Small intestine (tissue), 7 donors: Measurements from ENCODE around the gene LILRB3. TPM values are rescaled to one million over a fixed set of nuclear protein-coding genes. Genes with fewer than 3 reads are reported as not detected.
A peak's percentile ranks its signal among the peaks of the same experiment; 100 is the strongest.
"Not testable (repeated sequence)": the region's sequence is repeated elsewhere in the genome, so short reads cannot be mapped to it uniquely, and the experiment has no call there.

Experiments used
- DNase-seq, 2 donors: peaks; one replicate each; pipeline versions ENCODE4 v3.0.0 to v3.0.0-alpha.2; 2013
- FAIRE-seq: peaks from 2 replicates; lab custom pipeline; 2012; peaks lifted over from hg19 to GRCh38; lab: Jason Lieb, UNC
- H3K27ac ChIP-seq, 3 donors: one replicate each; pipeline ENCODE4 v1.5.1; 2013; ENCODE audit warnings: low read length in 2 of 3, mild to moderate bottlenecking in 2 of 3, control low read depth in 1 of 3, inconsistent platforms in 1 of 3, low read depth in 1 of 3, moderate library complexity in 1 of 3
- H3K27me3 ChIP-seq, 3 donors: one replicate each; pipeline ENCODE4 v1.6.1; 2013; ENCODE audit warnings: low read length in 3 of 3, inconsistent platforms in 1 of 3; ENCODE audit not compliant: control insufficient read depth in 3 of 3, insufficient read depth in 3 of 3
- H3K36me3 ChIP-seq, 3 donors: one replicate each; pipeline ENCODE4 v1.6.1; 2013; ENCODE audit warnings: low read length in 3 of 3, inconsistent platforms in 1 of 3, low read depth in 1 of 3, mild to moderate bottlenecking in 1 of 3, moderate library complexity in 1 of 3; ENCODE audit not compliant: control insufficient read depth in 3 of 3, insufficient read depth in 2 of 3
- H3K4me1 ChIP-seq, 3 donors: one replicate each; pipeline ENCODE4 v1.6.1; 2013; ENCODE audit warnings: low read length in 2 of 3, inconsistent platforms in 1 of 3, low read depth in 1 of 3, mild to moderate bottlenecking in 1 of 3, moderate library complexity in 1 of 3; ENCODE audit not compliant: control insufficient read depth in 3 of 3, insufficient read depth in 2 of 3
- H3K4me3 ChIP-seq, 3 donors: one replicate each; pipeline ENCODE4 v1.5.1; 2013; ENCODE audit warnings: low read length in 3 of 3, control low read depth in 1 of 3, inconsistent platforms in 1 of 3, low read depth in 1 of 3, mild to moderate bottlenecking in 1 of 3, moderate library complexity in 1 of 3
- H3K9me3 ChIP-seq, 2 donors: one replicate each; pipeline ENCODE4 v1.6.1; 2013; ENCODE audit warnings: low read depth in 1 of 2, low read length in 1 of 2; ENCODE audit not compliant: control insufficient read depth in 2 of 2, insufficient read depth in 1 of 2
- WGBS, 3 donors: extraction: QIAGEN DNeasy Blood & Tissue Kit; methylation state at CpG; one replicate each; pipeline ENCODE4 v1.1.7; 2013; 5-methylcytosine and 5-hydroxymethylcytosine counted together
- polyA plus RNA-seq, 4 donors: library from polyadenylated mRNA; stranded (reverse) in 3 of 4; unstranded in 1 of 4; fragments of 200-250 nt in 3 of 4; fragments of 120-200 nt in 1 of 4; gene quantifications; one replicate each; pipeline versions ENCODE4 v1.2.1 to v1.2.3, GENCODE V29; 2013
- donor health status: healthy with polysubstance abuse.
- donor health status: control.
- donor health status: control.
- donor health status: Bipolar disorder and iron deficiency.
- donor health status: healthy.

Gene LILRB3
- polyA plus RNA-seq, 4 donors = 0.45 to 3.6 (median 1.4) TPM

- FAIRE-seq (no peak), DNase-seq (no peak)
- no peaks in the 10 kb centered on the region for H3K9me3 ChIP-seq
- no peaks in the 10 kb centered on the region for H3K27me3 ChIP-seq
- no peak overlapping the region for H3K27ac ChIP-seq
- 82 to 87% (median 84%) methylated on average over 23 of the region's 23 CpGs for WGBS, 3 donors
- no peak overlapping the region for H3K4me3 ChIP-seq
- peaks cover 4 to 72% (median 12%) of the 10 kb centered on the region in 3 donors for H3K36me3 ChIP-seq
- H3K4me1 ChIP-seq = peaks cover 0 to 8% (median 0%) of the 10 kb centered on the region in 3 donors
Measured at GRCh38 chr19:54178581-54179261, 44.1 kb downstream of the LILRB3 start.

- Histone ChIP-seq H3K4me3 (no peak overlapping the region), H3K27me3 (no peaks in the 10 kb centered on the region), H3K36me3 (peaks cover 0 to 60% (median 3%) of the 10 kb centered on the region in 3 donors), H3K27ac (no peak overlapping the region), H3K4me1 (peaks cover 0 to 5% (median 0%) of the 10 kb centered on the region in 3 donors), H3K9me3 (no peaks in the 10 kb centered on the region)
- 82 to 88% (median 83%) methylated on average over 19 to 25 of the region's 25 CpGs for WGBS, 3 donors
- FAIRE-seq = no peak
- DNase-seq = no peak
Measured at GRCh38 chr19:54173951-54174834, 48.6 kb downstream of the LILRB3 start.

DNA sequence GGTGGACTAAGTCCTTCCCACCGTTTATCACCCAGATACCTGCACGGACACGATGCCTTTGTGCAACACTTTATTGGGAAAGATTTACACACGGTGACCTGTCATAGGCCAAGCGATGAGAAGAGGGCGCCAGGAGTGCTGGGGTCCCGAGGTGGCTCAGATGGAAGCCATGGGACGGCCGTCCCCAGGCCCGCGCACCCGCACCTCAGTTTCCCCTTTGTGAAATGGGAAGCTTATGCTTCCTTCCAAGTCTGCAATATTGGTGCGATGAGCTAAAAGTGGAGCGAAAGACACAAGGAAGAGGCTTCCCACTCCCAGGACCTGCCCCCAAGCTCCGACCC lies 49.5 kb downstream of the LILRB3 start:
- H3K4me1 ChIP-seq = peaks cover 0 to 7% (median 0%) of the 10 kb centered on the region in 3 donors
- WGBS, 3 donors = 33 to 42% (median 40%) methylated on average over 15 of the region's 15 CpGs
- peaks cover 0 to 52% (median under 1%) of the 10 kb centered on the region in 3 donors for H3K36me3 ChIP-seq
- no peak for DNase-seq
- H3K27ac ChIP-seq = peak overlapping the region in 1 of 3 donors; percentile 27
- no peak for FAIRE-seq
- H3K9me3 ChIP-seq = no peaks in the 10 kb centered on the region
- peak overlapping the region in 1 of 3 donors; percentile 58 for H3K4me3 ChIP-seq
- H3K27me3 ChIP-seq = no peaks in the 10 kb centered on the region

DNA sequence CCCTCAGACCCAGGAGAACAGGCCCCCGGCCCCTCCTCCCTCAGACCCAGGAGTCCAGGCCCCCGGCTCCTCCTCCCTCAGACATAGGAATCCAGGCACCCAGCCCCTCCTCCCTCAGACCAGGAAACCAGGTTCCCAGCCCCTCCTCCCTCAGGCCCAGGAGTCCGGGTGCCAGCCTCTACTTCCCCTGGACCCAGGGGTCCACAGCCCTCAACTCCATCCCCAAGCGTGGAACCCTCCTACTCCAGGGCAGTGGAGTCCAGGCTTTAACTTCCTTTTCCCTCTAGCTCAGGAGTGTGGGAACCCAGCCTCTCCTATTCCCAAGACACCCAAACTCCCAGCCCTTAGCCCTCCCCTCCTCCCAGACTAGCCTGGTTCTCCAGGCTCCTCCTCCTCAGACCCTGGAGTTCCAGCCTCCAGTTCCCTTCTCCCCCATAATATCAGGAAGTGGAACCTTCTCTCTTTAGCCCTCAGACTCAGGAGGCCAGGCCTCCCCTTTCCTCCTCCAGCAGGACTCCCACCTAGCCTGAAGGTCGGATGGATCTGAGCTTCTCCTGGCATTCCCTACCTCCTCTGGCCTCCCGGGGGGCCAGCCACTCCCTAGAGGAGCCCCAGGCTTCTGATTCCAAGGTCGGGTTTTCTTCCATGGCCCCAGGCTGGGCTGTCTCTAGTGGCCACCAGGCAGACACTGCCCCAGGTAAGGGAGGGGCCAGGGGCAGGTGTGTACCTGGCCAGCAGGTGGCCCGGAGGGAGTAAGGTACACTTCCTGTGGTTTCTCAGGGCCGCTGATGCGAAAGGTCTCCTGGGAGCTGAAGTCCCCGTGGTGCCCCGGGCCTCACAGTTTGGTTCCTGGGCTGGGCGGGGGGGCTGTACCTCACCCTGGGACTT lies 50.1 kb downstream of the LILRB3 start, which contains the start of gene TMC4:
Gene TMC4 (minus strand): TSS at position 690 of the 888 bp plus-strand sequence. CDS start 43 bp downstream, at position 647.
- Histone ChIP-seq H3K27me3 (no peaks in the 10 kb centered on the region), H3K27ac (peak within 1 kb of the TSS; percentile 68 to 85 (median 84)), H3K9me3 (no peaks in the 10 kb centered on the region), H3K4me3 (peak within 1 kb of the TSS in 2 of 3 donors; percentile 55 to 58), H3K4me1 (peaks cover 0 to 9% (median 0%) of the 10 kb centered on the region in 3 donors), H3K36me3 (peaks cover 0 to 52% (median 0%) of the 10 kb centered on the region in 3 donors)
- FAIRE-seq = no peak
- DNase-seq = peak; percentile 90 to 94
- 1 to 13% (median 10%) methylated on average over 12 to 13 of the region's 13 CpGs for WGBS, 3 donors

- H3K4me1 ChIP-seq, H3K9me3 ChIP-seq, DNase-seq, FAIRE-seq, H3K27me3 ChIP-seq: not testable (repeated sequence)
- Histone ChIP-seq H3K27ac (peak overlapping the region in 1 of 3 donors; percentile 84), H3K36me3 (peaks cover 0 to 48% (median 0%) of the 10 kb centered on the region in 3 donors), H3K4me3 (peak overlapping the region in 2 of 3 donors; percentile 55 to 58)
- WGBS, 3 donors = 52 to 71% (median 64%) methylated on average over 9 to 20 of the region's 23 CpGs
Measured at GRCh38 chr19:54171736-54172431, 50.9 kb downstream of the LILRB3 start.

DNA sequence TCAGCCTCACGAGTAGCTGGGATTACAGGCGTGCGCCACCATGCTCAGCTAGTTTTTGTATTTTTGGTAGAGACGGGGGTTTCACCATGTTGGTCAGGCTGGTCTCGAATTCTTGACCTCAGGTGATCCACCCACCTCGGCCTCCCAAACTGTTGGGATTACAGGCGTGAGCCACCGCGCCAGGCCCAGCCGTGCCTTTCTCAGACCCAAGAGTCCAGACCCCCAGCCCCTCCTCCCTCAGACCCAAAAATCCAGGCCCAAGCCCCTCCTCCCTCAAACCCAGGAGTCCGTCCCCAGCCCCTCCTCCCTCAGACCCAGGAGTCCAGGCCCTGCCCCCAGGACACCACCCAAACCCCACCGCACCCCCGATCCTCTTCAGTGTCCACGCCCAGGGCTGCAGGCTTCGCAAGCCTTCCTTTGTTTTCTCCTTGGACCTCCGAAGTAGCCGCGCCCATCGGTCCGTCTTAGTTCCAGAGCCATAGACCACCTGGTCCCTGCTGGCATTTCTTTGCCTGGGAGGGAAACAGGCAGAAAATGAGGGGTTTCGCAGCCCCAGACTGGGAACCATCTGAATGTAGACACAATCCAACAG lies 53.6 kb downstream of the LILRB3 start:
- DNase-seq = no peak
- H3K27me3 ChIP-seq = no peaks in the 10 kb centered on the region
- 86 to 89% (median 87%) methylated on average over 21 of the region's 21 CpGs for WGBS, 3 donors
- FAIRE-seq = no peak
- H3K9me3 ChIP-seq = no peaks in the 10 kb centered on the region
- H3K4me1 ChIP-seq = peaks cover 0 to 22% (median 2%) of the 10 kb centered on the region in 3 donors
- H3K27ac ChIP-seq = no peak overlapping the region
- peaks cover 0 to 38% (median 0%) of the 10 kb centered on the region in 3 donors for H3K36me3 ChIP-seq
- no peak overlapping the region for H3K4me3 ChIP-seq

- H3K27me3 ChIP-seq = no peaks in the 10 kb centered on the region
- FAIRE-seq (no peak), DNase-seq (peak; percentile 87 to 95)
- peaks cover 0 to 24% (median 2%) of the 10 kb centered on the region in 3 donors for H3K4me1 ChIP-seq
- WGBS, 3 donors = 27 to 30% (median 28%) methylated on average over 25 of the region's 25 CpGs
- H3K4me3 ChIP-seq = no peak overlapping the region
- no peaks in the 10 kb centered on the region for H3K9me3 ChIP-seq
- H3K36me3 ChIP-seq = peaks cover 0 to 36% (median 0%) of the 10 kb centered on the region in 3 donors
- no peak overlapping the region for H3K27ac ChIP-seq
Measured at GRCh38 chr19:54168174-54168917, 54.5 kb downstream of the LILRB3 start.
